Gastroesophageal sphincter (tissue), 3 donors: ENCODE results near the gene RIMBP2.

Source experiments
- EP300 ChIP-seq: sonication (generic); formaldehyde crosslinking; IDR thresholded peaks from one replicate; pipeline ENCODE4 v1.6.1; 2017; ENCODE audit warnings: antibody characterized with exemption, mild to moderate bottlenecking
- POLR2A ChIP-seq, 2 donors: fragments of 450-650 bp; IDR thresholded peaks; one replicate each; pipeline ENCODE4 v1.6.1; 2017; ENCODE audit warnings: antibody characterized with exemption in 2 of 2, mild to moderate bottlenecking in 2 of 2, moderate library complexity in 1 of 2
- POLR2AphosphoS5 ChIP-seq: sonication (generic); formaldehyde crosslinking; IDR thresholded peaks from one replicate; pipeline ENCODE4 v1.6.1; 2017; ENCODE audit warnings: antibody characterized with exemption
- TF ChIP-seq, protein P1 (sequence below), 4 experiments: fragments of 200-600 bp in 2 of 4; fragments of 450-650 bp in 2 of 4; sonication (generic) in 1 of 4; IDR thresholded peaks; one replicate each; pipeline ENCODE4 v1.5.1; 2017 to 2019; ENCODE audit warnings: antibody characterized with exemption in 4 of 4, mild to moderate bottlenecking in 2 of 4, moderate library complexity in 2 of 4

DNA sequence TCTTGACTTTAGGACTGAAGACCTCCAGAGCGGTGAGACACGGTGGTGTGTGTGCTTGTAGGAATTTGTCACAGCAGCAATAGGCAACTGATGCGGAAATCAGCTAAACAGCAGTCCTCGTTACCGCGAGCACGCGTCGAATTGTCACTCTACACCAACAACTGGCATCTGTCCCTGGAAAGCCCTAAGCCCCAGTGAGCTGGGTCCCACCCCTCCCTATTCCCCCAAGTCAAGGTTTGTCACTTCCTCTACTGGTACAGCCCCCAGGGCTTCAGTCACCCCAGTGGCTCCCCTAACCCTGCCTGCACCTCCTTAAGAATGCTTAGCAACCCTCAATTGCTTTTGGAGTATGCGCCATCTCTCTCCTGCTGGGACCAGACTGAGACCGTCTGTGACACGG, 204.8 kb downstream of the RIMBP2 start:
- TF ChIP-seq, protein P1, sequence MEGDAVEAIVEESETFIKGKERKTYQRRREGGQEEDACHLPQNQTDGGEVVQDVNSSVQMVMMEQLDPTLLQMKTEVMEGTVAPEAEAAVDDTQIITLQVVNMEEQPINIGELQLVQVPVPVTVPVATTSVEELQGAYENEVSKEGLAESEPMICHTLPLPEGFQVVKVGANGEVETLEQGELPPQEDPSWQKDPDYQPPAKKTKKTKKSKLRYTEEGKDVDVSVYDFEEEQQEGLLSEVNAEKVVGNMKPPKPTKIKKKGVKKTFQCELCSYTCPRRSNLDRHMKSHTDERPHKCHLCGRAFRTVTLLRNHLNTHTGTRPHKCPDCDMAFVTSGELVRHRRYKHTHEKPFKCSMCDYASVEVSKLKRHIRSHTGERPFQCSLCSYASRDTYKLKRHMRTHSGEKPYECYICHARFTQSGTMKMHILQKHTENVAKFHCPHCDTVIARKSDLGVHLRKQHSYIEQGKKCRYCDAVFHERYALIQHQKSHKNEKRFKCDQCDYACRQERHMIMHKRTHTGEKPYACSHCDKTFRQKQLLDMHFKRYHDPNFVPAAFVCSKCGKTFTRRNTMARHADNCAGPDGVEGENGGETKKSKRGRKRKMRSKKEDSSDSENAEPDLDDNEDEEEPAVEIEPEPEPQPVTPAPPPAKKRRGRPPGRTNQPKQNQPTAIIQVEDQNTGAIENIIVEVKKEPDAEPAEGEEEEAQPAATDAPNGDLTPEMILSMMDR (IDR thresholded peaks at IDR 0.05) = no peak
- TF ChIP-seq POLR2A (IDR thresholded peaks at IDR 0.05) (no peak), EP300 (no peak), POLR2AphosphoS5 (no peak)
